HG02623 (cell line): ENCODE data around the gene ABHD15.
A peak's percentile ranks its signal among the peaks of the same experiment; 100 is the strongest.

Experiments used
- ATAC-seq: cut with Tn5 transposase; IDR thresholded peaks from one replicate; pipeline ENCODE4 v1.9.1; 2021; ENCODE audit warnings: moderate library complexity; ENCODE audit not compliant: unreplicated experiment

ABHD15 gene, protein sequence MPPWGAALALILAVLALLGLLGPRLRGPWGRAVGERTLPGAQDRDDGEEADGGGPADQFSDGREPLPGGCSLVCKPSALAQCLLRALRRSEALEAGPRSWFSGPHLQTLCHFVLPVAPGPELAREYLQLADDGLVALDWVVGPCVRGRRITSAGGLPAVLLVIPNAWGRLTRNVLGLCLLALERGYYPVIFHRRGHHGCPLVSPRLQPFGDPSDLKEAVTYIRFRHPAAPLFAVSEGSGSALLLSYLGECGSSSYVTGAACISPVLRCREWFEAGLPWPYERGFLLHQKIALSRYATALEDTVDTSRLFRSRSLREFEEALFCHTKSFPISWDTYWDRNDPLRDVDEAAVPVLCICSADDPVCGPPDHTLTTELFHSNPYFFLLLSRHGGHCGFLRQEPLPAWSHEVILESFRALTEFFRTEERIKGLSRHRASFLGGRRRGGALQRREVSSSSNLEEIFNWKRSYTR

DNA sequence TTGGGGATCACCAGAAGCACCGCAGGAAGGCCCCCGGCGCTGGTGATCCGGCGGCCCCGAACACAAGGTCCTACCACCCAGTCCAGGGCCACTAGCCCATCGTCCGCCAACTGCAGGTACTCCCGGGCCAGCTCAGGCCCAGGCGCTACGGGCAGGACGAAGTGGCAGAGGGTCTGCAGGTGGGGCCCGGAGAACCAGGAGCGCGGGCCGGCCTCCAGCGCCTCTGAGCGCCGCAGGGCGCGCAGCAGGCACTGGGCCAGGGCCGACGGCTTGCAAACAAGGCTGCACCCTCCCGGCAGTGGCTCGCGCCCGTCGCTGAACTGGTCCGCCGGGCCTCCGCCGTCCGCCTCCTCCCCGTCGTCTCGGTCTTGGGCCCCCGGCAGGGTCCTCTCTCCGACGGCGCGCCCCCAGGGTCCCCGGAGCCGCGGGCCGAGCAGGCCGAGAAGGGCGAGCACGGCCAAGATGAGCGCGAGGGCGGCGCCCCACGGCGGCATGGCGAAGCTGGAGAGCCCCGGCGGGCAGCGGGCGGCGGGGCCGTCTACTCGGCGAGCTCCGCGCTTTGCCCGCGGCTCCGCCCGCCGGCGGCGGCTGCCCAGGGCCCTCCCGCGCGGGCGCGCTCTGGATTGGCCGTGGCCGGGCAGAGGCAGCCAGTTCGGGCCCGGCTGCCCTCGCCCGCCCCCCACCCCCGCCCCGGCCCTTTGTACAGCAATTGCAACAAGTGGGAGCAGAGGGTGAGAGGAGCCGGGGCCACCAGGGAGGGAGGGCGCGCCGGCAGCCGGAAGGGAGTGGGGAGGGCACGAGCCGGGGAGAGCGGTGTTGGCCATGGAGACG is at the start of gene ABHD15:
ABHD15 (minus strand) TSS at position 565 of the 831 bp plus-strand sequence; CDS start at position 494, 71 bp downstream.
- ATAC-seq = no peak

DNA sequence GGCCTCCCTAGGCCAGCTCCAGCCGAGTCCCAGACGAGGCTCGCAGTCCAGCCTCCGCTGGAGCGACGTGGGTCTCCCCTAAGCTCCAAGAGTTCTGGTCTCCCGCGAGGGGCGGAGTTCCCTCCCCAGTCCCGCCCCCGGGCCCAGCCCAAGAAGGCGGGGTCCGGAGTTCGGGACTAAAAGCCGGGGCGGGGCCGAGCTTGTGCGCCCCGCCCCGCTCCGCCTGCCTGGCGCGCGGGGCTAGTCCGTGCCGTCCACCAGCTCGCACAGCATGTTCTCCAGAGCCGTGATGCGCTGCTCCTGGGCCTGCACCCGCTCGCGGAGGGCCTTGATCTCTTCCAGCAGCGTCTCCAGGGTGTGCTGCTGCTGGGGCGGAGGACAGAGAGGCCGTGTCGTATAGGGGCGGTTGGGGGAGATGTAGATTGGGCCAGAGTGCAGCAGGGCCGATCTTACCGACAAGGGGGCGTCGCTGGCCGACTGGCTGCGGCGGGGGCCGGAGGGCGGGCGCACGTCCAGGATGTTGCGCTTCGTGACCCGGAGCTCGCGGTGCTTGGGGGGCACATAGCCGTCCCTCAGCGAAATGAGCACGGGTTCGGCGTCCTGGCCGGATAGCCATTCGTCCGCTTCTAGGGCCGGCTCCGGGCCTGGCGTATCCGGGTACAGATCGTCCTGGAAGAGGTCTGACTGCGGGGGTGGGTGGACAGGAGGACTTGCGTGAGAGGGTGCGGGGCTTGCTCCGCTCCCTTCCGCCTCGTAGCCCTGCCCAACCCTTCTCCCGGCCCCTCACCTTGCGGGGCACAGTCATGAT is 48.9 kb upstream of the ABHD15 start:
- peak; percentile 58 for ATAC-seq

- ATAC-seq = no peak
These were observed 48.2 kb upstream of the ABHD15 start for GRCh38 chr17:29615048-29615385.

- no peak for ATAC-seq
These were observed 47.7 kb upstream of the ABHD15 start for GRCh38 chr17:29614349-29615047.

- ATAC-seq = no peak
These were observed 47.0 kb upstream of the ABHD15 start for GRCh38 chr17:29613856-29614255.

GRCh38 chr17:29613352-29613837 is 46.6 kb upstream of the ABHD15 start:
- ATAC-seq = no peak

DNA sequence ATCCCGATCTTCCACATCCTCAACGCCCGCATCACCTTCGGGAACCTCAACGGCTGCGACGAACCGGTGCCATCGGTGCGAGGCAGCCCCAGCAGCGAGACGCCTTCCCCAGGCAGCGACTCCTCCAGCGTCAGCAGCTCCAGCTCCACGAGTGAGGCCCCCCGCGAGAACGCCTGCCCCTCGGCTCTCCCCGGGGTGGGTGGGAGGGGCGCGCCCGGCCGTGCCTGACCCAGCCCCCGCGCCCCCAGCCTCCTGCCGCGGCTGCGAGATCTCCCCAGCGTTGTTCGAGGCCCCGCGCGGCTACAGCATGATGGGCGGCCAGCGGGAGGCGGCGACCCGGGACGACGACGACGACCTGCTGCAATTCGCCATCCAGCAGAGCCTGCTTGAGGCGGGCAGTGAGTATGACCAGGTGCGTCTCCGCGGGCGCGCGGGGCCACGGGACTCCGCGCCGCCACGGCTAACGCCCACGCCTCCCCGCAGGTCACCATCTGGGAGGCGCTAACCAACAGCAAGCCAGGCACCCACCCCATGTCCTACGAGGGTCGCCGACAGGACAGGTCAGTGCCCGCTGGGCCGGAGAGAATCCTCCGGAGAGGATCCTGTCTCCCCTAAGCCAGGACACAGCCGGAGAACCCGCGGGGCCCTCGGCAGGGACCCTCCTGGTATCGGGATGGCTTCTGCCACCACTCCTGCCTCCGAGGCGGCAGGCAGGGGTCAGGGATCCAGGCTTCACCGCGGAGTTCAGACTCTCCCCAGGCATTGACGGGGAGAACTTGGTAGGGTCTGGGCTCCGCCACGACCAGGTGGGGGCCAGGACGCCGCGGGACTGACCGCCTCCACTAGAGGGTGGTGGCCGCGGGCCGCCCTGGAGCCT is 45.8 kb upstream of the ABHD15 start:
- no peak for ATAC-seq

DNA sequence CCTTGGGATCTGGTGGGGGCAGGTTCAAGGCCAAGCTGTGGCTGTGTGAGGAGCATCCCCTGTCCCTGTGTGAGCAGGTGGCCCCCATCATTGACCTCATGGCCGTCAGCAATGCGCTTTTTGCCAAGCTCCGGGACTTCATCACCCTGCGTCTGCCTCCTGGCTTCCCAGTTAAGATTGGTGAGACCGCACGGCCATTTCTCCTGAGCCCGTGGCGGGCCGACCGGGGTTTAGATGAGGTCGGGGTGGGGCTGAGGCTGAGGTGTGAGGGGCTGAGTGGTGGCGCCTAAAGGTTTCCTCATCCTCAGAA is 45.2 kb upstream of the ABHD15 start:
- ATAC-seq = no peak

- no peak for ATAC-seq
These were observed 44.7 kb upstream of the ABHD15 start for GRCh38 chr17:29611351-29612093.

DNA sequence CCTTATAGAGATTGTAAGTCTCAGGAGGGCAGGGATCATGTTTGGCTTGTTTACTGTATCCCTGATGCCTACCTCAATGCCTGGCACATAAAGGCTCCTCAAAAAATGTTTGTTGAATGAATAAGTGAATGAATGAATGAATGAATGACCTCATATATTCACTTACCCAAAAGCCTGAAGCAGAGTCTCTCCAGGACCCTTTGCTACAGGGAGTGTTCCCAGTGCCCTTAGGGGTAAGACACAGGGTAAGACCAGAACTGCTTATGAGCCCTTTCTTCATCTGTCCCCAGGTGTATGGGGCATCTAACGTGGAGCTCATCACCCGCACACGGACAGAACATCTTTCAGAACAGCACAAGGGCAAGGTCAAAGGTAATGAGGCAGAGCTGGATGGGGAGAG is 43.6 kb upstream of the ABHD15 start:
- ATAC-seq = no peak

- no peak for ATAC-seq
These were observed 42.1 kb upstream of the ABHD15 start for GRCh38 chr17:29608986-29609385.

DNA sequence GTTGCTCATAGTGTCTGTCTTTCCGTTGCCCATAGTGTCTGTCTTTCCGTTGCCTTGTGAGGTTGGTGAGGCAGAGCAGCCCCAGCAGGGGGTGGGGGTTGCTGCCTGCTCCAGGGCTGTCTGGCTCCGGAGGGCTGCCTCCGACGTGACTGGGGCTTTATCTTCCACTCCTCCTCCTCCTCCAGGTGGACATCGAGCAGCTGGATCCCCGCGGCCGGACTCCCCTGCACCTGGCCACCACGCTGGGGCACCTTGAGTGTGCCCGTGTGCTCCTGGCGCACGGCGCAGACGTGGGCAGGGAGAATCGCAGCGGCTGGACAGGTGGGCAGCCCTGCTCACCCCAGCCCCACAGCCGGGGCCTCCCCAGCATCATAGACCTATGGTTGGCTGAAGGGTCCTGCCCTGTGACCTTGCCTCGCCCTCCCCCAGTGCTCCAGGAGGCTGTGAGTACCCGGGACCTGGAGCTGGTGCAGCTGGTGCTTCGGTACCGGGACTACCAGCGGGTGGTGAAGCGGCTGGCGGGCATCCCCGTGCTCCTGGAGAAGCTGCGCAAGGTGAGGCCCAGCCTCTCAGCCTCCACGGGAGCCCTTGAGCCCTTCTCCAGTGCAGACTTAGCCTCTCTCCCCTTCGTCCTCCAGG is 40.8 kb upstream of the ABHD15 start:
- ATAC-seq = no peak

DNA sequence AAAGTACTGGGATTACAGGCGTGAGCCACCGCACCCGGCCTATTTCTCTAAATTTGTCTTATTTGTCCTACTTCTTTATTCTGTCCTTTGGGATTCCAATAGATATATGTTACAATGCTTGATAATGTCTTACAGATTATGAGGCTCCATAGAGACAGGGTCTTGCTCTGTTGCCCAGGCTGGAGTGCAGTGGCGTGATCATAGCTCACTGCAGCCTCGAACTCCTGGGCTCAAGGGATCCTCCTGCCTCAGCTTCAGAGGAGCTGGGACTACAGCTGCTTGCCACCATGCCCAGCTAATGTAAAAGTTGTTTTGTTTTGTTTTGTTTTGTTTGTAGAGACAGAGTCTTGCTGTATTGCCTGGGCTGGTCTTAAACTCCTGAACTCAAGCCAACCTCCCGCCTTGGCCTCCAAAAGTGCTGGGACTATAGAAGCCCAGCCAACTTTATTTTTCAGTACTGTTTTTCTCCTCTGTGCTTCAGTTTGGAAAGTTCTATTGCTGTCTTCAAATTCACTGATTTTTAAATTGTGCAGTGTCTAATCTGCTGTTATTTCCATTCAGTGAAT is 36.4 kb upstream of the ABHD15 start:
- no peak for ATAC-seq

GRCh38 chr17:29597361-29598172 is 30.7 kb upstream of the ABHD15 start:
- no peak for ATAC-seq

GRCh38 chr17:29596811-29597210 is 30.0 kb upstream of the ABHD15 start:
- ATAC-seq = no peak

GRCh38 chr17:29595943-29596774 is 29.3 kb upstream of the ABHD15 start:
- ATAC-seq = no peak
